Upper lobe of left lung (tissue), 6 donors: Measurements from ENCODE around the gene RNF224. TPM values are rescaled to one million over a fixed set of nuclear protein-coding genes. Genes with fewer than 3 reads are reported as not detected.
A peak's percentile ranks its signal among the peaks of the same experiment; 100 is the strongest.

Source experiments
- ATAC-seq, 2 donors: fragments of 200-7000 bp; cut with Tn5 transposase; one replicate each; pipeline ENCODE4 v1.9.1; 2022; ENCODE audit warnings: mild to moderate bottlenecking in 2 of 2, moderate library complexity in 2 of 2; ENCODE audit not compliant: low FRiP score in 2 of 2
- DNase-seq, 2 donors: peaks; one replicate each; pipeline ENCODE4 v3.0.0-alpha.2; 2019 to 2020
- H3K27ac ChIP-seq, 4 donors: fragments of 200-600 bp; sonication (generic); one replicate each; pipeline ENCODE4 v1.5.1; 2016 to 2019
- H3K27me3 ChIP-seq, 4 donors: fragments of 200-600 bp; sonication (generic); one replicate each; pipeline ENCODE4 v1.5.1; 2017 to 2019
- H3K36me3 ChIP-seq, 4 donors: fragments of 200-600 bp; sonication (generic); one replicate each; pipeline ENCODE4 v1.5.1; 2016 to 2019
- H3K4me1 ChIP-seq, 4 donors: fragments of 200-600 bp; sonication (generic); one replicate each; pipeline ENCODE4 v1.5.1; 2018 to 2019
- H3K4me3 ChIP-seq, 4 donors: fragments of 200-600 bp; sonication (generic); one replicate each; pipeline ENCODE4 v1.5.1; 2017 to 2019; ENCODE audit warnings: mild to moderate bottlenecking in 2 of 4, moderate library complexity in 1 of 4
- H3K9me3 ChIP-seq, 4 donors: fragments of 200-600 bp; sonication (generic); one replicate each; pipeline ENCODE4 v1.5.1; 2018 to 2019
- CTCF ChIP-seq, 6 experiments: fragments of 450-650 bp in 4 of 6; fragments of 200-600 bp in 2 of 6; sonication (generic) in 2 of 6; IDR thresholded peaks; one replicate each; pipeline ENCODE4 v1.5.1; 2016 to 2019; ENCODE audit warnings: antibody characterized with exemption in 6 of 6
- EP300 ChIP-seq, 4 donors: sonication (generic); formaldehyde crosslinking; IDR thresholded peaks; one replicate each; pipeline ENCODE4 v1.5.1; 2017; ENCODE audit warnings: antibody characterized with exemption in 4 of 4, control low read depth in 2 of 4
- POLR2A ChIP-seq, 4 donors: fragments of 450-650 bp; IDR thresholded peaks; one replicate each; pipeline ENCODE4 v1.5.1; 2016 to 2017; ENCODE audit warnings: antibody characterized with exemption in 4 of 4, mild to moderate bottlenecking in 2 of 4
- POLR2AphosphoS5 ChIP-seq, 2 donors: sonication (generic); formaldehyde crosslinking; IDR thresholded peaks; one replicate each; pipeline ENCODE4 v1.5.1; 2017; ENCODE audit warnings: antibody characterized with exemption in 2 of 2
- WGBS, 2 donors: methylation state at CpG; one replicate each; pipeline ENCODE4 v1.1.5; 2017 to 2018; 5-methylcytosine and 5-hydroxymethylcytosine counted together
- total RNA-seq, 6 donors: library from RNA; depleted of rRNA in 4 of 6; stranded (reverse); fragments of >200 nt in 4 of 6; gene quantifications; one replicate each; pipeline versions ENCODE4 v1.1.0 to v1.2.1, GENCODE V29; 2016 to 2021
- donor health status: DM: no; HTN: no; CAD: no; lungs with moderate emphysema.
- donor health status: DM: no; HTN: yes; CAD: no; lungs with severe emphysema.

RNF224 gene
- total RNA-seq, 6 donors from 2014 or later: 0.46 to 0.59 (median 0.57) TPM; not detected in 3

DNA sequence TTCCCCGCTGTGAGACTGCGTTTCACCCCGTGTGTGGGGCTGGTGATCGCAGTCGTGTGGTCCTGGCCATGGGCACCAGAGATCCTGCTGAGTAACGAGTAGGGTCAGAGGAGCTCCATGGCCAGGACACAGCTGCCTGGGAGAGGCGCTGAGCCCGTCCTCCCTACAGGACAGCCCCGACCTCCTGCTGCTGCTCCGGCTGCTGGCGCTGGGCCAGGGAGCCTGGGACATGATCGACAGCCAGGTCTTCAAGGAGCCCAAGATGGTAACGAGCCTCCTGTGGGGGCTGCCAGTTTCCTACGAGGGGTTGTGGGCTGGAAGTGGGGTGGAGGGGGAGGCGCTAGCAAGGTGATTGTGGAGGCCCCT is 38.8 kb downstream of the RNF224 start:
- Histone ChIP-seq H3K36me3 (peaks cover 11 to 63% (median 37%) of the 10 kb centered on the region in 4 donors), H3K27ac (peak overlapping the region in 1 of 4 donors; percentile 81), H3K9me3 (no peaks in the 10 kb centered on the region), H3K27me3 (no peaks in the 10 kb centered on the region), H3K4me3 (no peak overlapping the region), H3K4me1 (peaks cover 34 to 50% (median 36%) of the 10 kb centered on the region in 4 donors)
- ATAC-seq (no peak), DNase-seq (peak in 1 of 2 donors; percentile 80)
- 90 to 91% methylated on average over 2 to 14 of the region's 15 CpGs for WGBS, 2 donors
- TF ChIP-seq EP300 (IDR thresholded peaks at IDR 0.05) (no peak), POLR2A (IDR thresholded peaks at IDR 0.05) (no peak), POLR2AphosphoS5 (IDR thresholded peaks at IDR 0.05) (no peak), CTCF (IDR thresholded peaks at IDR 0.05) (no peak)

GRCh38 chr9:137266585-137267453 is 39.5 kb downstream of the RNF224 start:
- peak overlapping the region in 1 of 4 donors; percentile 81 for H3K27ac ChIP-seq
- peak in 1 of 2 donors; percentile 71 for DNase-seq

GRCh38 chr9:137267933-137268355 is 40.6 kb downstream of the RNF224 start:
- ATAC-seq (no peak), DNase-seq (no peak)
- H3K27me3 ChIP-seq: no peaks in the 10 kb centered on the region
- peak overlapping the region in 2 of 4 donors; percentile 26 to 31 for H3K4me3 ChIP-seq
- TF ChIP-seq POLR2AphosphoS5 (IDR thresholded peaks at IDR 0.05): no peak
- no peak for TF ChIP-seq EP300 (IDR thresholded peaks at IDR 0.05)
- TF ChIP-seq CTCF (IDR thresholded peaks at IDR 0.05): no peak
- TF ChIP-seq POLR2A (IDR thresholded peaks at IDR 0.05): no peak
- H3K36me3 ChIP-seq: peaks cover 12 to 76% (median 46%) of the 10 kb centered on the region in 4 donors
- peaks cover 37 to 60% (median 40%) of the 10 kb centered on the region in 4 donors for H3K4me1 ChIP-seq
- WGBS, 2 donors: 62 to 77% methylated on average over 3 to 6 of the region's 6 CpGs
- H3K27ac ChIP-seq: peak overlapping the region; percentile 70 to 85 (median 82)
- H3K9me3 ChIP-seq: no peaks in the 10 kb centered on the region

More at GRCh38 chr9:137266585-137267453, 39.5 kb downstream of the RNF224 start:
- no peak for ATAC-seq
- Histone ChIP-seq H3K9me3 (no peaks in the 10 kb centered on the region), H3K27me3 (no peaks in the 10 kb centered on the region), H3K4me1 (peaks cover 34 to 53% (median 40%) of the 10 kb centered on the region in 4 donors), H3K4me3 (no peak overlapping the region), H3K36me3 (peaks cover 11 to 67% (median 37%) of the 10 kb centered on the region in 4 donors)
- WGBS, 2 donors: 90 to 93% methylated on average over 31 to 32 of the region's 34 CpGs
- no peak for TF ChIP-seq EP300 (IDR thresholded peaks at IDR 0.05)
- no peak for TF ChIP-seq POLR2AphosphoS5 (IDR thresholded peaks at IDR 0.05)

DNA sequence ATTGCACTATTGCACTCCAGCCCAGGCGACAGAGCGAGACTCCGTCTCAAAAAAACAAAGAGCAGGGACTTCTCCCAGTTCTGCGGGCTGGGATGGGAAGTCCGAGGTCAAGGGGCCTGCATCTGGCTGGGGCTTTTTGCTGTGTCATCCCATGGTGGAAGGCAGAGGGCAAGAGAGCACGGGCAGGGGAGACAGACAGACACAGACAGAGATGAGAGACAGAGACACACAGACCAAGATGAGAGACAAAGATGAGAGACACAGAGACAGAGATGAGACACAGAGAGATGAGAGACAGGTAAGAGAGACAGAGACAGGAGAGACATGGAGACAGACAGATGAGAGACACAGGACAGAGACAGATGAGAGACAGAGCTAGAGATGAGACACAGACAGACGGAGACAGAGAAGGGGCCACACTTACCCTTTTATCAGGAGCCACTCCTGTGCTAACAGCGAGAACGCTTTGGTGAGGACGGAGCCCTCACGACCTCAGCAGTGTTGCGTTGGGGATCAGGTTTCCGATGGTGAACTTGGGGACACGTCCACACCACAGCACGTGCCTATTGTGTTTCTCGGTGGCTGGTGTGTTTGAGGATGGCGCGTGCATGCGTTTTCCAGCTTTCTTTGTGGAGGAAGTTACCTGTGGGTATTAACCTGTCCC is 41.4 kb downstream of the RNF224 start:
- 47 to 69% methylated on average over 12 to 19 of the region's 19 CpGs for WGBS, 2 donors
- DNase-seq (no peak), ATAC-seq (no peak)
- Histone ChIP-seq H3K36me3 (peaks cover 15 to 74% (median 44%) of the 10 kb centered on the region in 4 donors), H3K4me3 (peak overlapping the region in 3 of 4 donors; percentile 2 to 31 (median 26)), H3K4me1 (peaks cover 39 to 67% (median 42%) of the 10 kb centered on the region in 4 donors), H3K9me3 (no peaks in the 10 kb centered on the region), H3K27me3 (no peaks in the 10 kb centered on the region), H3K27ac (peak overlapping the region; percentile 70 to 85 (median 82))
- TF ChIP-seq POLR2A (IDR thresholded peaks at IDR 0.05) (no peak), POLR2AphosphoS5 (IDR thresholded peaks at IDR 0.05) (no peak), EP300 (IDR thresholded peaks at IDR 0.05) (no peak), CTCF (IDR thresholded peaks at IDR 0.05) (no peak)

GRCh38 chr9:137269231-137269772 is 42.0 kb downstream of the RNF224 start:
- Histone ChIP-seq H3K9me3 (no peaks in the 10 kb centered on the region), H3K36me3 (peaks cover 12 to 68% (median 38%) of the 10 kb centered on the region in 4 donors), H3K4me3 (peak overlapping the region in 3 of 4 donors; percentile 2 to 31 (median 26)), H3K27me3 (no peaks in the 10 kb centered on the region), H3K27ac (peak overlapping the region; percentile 70 to 85 (median 82)), H3K4me1 (peaks cover 39 to 73% (median 48%) of the 10 kb centered on the region in 4 donors)
- ATAC-seq: peak; percentile 43 to 72
- peak; percentile 85 to 86 for DNase-seq
- WGBS, 2 donors: 36 to 51% methylated on average over 17 of the region's 17 CpGs
- TF ChIP-seq POLR2A (IDR thresholded peaks at IDR 0.05): peak in 2 of 4 donors; percentile 36 to 47
- TF ChIP-seq EP300 (IDR thresholded peaks at IDR 0.05): peak in 2 of 4 donors; percentile 44 to 59
- peak; percentile 60 to 76 for TF ChIP-seq POLR2AphosphoS5 (IDR thresholded peaks at IDR 0.05)
- TF ChIP-seq CTCF (IDR thresholded peaks at IDR 0.05): no peak
